GM12878 (cell line): ENCODE measurements around the gene SALL4.
"Not testable (repeated sequence)": the region's sequence is repeated elsewhere in the genome, so short reads cannot be mapped to it uniquely, and the experiment has no call there.

ENCODE experiments used
- NR2C2 ChIP-seq: IDR thresholded peaks from 2 replicates; pipeline ENCODE4 v1.6.1; 2011; ENCODE audit warnings: borderline replicate concordance, low read depth; ENCODE audit not compliant: control insufficient read depth, insufficient read length
- POLR2AphosphoS5 ChIP-seq: IDR thresholded peaks from 2 replicates; pipeline ENCODE4 v1.6.1; 2011; ENCODE audit warnings: mild to moderate bottlenecking, low read length, inconsistent platforms
- TF ChIP-seq, protein P1 (sequence below), 3 experiments: IDR thresholded peaks in 2 of 3; conservative IDR thresholded peaks in 1 of 3; 2 replicates each; pipeline ENCODE4 v1.5.1; 2011; ENCODE audit warnings: low read depth in 3 of 3, low read length in 3 of 3, mild to moderate bottlenecking in 3 of 3, control low read depth in 2 of 3, moderate library complexity in 2 of 3, inconsistent platforms in 1 of 3, mixed read lengths in 1 of 3; ENCODE audit not compliant: control insufficient read depth in 2 of 3, insufficient read depth in 1 of 3; ENCODE audit errors: extremely low read depth in 1 of 3

GRCh38 chr20:51738261-51738660, 64.1 kb downstream of the SALL4 start:
- TF ChIP-seq, protein P1, sequence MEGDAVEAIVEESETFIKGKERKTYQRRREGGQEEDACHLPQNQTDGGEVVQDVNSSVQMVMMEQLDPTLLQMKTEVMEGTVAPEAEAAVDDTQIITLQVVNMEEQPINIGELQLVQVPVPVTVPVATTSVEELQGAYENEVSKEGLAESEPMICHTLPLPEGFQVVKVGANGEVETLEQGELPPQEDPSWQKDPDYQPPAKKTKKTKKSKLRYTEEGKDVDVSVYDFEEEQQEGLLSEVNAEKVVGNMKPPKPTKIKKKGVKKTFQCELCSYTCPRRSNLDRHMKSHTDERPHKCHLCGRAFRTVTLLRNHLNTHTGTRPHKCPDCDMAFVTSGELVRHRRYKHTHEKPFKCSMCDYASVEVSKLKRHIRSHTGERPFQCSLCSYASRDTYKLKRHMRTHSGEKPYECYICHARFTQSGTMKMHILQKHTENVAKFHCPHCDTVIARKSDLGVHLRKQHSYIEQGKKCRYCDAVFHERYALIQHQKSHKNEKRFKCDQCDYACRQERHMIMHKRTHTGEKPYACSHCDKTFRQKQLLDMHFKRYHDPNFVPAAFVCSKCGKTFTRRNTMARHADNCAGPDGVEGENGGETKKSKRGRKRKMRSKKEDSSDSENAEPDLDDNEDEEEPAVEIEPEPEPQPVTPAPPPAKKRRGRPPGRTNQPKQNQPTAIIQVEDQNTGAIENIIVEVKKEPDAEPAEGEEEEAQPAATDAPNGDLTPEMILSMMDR (IDR thresholded peaks at IDR 0.05 in 2 of 3, conservative IDR thresholded peaks at IDR 0.05 in 1 of 3; ENCODE audit: control insufficient read depth in 2 of 3, extremely low read depth in 1 of 3, insufficient read depth in 1 of 3, low read depth in 3 of 3, low read length in 3 of 3) = not testable (repeated sequence)
- TF ChIP-seq NR2C2, POLR2AphosphoS5: not testable (repeated sequence)
